ENCODE measurements around the gene ZNF532.
"Not testable (repeated sequence)": the region's sequence is repeated elsewhere in the genome, so short reads cannot be mapped to it uniquely, and the experiment has no call there.

ZNF532 gene

DNA sequence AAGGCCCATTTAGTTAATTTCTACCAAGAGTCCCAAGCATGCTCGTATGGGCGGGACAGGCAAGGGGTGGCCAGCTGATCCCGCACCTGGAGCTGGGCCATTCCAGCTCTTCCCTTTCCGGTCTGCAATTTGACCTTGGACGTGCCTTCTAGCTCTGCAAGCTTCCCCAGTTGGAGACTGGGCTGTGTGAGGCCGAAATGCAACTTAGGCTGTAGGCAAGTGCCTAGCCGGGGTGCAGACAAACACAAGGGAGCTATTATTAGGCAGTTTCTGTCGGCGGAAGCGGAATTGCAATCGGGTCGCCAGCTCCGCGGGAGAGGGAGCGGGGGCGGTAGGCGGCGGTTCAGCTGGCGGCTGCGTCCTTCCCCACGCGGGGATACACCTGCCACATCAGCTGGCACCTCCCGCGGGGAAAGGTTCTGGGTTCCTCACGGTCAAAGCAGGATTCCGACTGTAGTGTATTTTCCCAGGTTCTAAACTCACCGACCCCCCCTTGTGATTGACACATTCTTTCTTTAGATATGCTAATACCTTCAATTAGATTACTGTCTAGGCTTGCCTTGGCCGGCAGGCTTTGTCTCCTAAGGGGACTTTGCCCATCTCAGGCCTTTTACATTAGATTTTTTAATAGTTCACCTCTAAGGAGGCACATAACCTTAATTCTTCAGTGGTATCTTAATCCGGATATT is 17.1 kb upstream of the ZNF532 start:
- DNase-seq (ENCODE audit: low read depth): no peak

DNA sequence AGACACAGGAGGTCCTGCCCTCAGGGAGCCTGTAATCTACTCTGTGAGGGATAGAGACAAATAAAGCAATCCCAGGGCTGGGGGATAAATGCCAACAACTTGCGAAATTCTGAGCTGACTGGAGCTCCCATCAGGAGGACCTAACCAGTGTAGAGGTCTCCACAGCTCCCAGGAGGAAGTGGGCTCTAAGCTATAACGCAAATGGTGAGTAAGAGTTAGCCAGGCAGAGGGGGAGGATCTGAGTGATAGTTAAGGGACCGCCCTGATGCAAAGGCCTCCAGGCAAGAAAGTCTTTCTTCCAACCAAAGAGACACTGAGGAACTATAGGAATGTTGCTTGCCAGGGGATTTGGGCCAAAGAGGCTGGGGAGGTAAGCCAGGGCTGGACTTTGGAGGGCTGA is 16.0 kb upstream of the ZNF532 start:
- no peak for DNase-seq (ENCODE audit: low read depth)

DNA sequence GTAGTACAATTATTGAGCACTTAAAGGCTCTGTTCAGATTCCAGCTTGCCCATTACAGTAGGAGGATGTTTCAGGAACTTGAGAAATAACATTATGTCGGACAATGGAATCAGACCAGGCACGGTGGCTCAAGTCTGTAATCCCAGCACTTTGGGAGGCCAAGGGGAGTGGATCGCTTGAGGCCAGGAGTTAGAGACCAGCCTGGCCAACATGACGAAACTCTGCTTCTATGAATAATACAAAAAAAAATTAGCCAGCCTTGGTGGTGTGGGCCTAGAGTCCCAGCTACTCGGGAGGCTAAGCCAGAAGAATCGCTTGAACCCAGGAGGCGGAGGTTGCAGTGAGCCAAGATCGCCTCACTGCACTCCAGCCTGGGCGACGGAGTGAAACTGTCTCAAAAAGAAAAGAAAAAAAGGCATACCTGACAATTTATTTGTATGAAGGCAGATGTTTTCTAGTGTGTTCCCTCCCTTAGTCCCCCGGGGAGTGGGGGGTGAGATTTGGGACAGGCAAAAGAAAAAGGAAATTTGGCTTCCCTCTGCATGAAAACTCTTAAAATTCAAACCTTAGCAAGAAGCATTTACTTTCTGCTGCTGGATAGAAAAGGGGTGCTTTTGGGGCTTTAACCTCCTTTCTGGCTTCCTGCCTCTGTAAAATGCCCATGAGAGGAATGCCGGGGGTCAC is 13.7 kb upstream of the ZNF532 start:
- no peak for DNase-seq (ENCODE audit: low read depth)

DNA sequence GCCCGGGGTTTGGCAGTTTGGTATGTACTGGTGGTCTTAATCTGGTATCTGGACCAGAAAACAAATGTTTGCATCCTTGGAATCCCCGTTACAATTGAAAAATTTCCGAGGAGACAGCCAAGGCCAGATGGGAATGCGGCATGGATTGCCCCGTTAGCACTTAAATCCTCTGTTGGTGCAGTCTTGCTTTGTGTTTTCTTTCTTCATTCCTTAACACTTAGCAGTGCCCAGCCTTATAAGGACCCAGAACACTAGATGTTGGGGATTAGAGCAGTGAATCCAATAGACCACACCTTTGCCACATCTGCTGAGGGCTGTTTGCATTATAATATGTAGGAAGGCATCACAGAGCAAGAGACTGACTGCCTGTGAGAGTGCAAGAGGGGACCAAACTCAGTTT is 12.8 kb upstream of the ZNF532 start:
- no peak for DNase-seq (ENCODE audit: low read depth)

DNA sequence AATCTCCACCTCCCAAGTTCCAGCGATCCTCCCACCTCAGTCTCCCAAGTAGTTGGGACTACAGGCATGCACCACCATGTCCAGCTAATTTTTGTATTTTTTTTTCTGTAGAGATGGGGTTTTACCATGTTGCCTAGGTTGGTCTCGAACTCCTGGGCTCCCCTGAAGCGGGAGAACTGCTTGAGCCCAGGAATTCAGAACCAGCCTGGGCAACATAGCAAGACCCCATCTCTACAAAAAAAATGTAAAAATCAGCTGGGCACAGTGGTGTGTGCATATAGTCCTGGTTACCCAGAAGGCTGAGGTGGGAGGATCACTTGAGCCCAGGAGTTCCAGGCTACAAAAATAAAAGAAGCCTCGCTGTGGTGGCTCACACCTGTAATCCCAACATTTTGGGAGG is 12.0 kb upstream of the ZNF532 start:
- DNase-seq (ENCODE audit: low read depth): no peak

DNA sequence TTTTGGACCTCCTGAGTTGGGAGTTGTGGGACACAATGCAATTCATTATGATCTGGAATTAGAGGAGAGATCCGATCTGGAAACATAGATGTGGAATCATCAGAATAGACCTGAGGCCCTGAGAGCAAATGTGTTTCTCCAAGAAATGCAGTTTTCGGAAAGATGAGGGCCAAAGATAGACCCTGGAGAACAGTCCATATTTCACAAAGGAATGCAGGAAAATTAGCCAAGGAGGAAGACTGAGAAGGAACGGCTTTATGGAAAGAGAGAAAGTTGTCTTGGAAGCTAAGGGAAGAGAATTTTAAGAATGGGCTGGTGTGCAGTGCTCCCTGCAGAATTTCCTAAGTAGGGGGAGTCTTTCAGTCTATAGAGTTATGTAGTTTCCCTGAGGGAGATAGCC is 11.1 kb upstream of the ZNF532 start:
- DNase-seq (ENCODE audit: low read depth): no peak

DNA sequence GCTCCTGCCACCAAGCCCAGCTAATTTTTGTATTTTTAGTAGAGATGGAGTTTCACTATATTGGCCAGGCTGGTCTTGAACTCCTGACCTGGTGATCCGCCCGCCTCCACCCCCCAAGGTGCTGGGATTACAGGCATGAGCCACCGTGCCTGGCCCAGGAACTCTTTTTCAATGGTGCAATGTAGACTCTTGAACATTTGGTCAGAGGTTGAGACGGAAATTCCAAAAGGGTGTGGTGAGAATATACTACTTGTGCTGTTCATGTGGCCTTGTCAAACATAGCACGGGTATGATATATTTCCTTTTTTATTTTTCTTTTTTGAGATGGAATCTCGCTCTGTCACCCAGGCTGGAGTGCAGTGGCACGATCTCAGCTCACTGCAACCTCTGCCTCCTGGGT is 9.2 kb upstream of the ZNF532 start:
- not testable (repeated sequence) for DNase-seq (ENCODE audit: low read depth)

DNA sequence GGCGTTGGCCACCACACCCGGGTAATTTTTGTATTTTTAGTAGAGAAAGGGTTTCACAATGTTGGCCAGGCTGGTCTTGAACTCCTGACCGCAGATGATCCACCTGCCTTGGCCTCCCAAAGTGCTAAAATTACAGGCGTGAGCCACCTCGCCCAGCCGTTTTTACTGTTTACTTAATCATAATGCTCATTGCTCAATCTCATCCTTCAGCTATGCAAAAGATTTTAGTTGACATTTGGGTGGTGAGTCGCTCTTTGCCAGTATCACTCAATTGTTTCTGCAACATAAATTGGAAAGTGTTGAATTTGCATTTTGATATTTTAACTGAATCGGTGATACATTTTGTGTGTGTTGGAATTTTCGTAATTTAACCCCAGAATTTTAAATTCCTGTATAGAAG is 7.8 kb upstream of the ZNF532 start:
- no peak for DNase-seq (ENCODE audit: low read depth)

DNA sequence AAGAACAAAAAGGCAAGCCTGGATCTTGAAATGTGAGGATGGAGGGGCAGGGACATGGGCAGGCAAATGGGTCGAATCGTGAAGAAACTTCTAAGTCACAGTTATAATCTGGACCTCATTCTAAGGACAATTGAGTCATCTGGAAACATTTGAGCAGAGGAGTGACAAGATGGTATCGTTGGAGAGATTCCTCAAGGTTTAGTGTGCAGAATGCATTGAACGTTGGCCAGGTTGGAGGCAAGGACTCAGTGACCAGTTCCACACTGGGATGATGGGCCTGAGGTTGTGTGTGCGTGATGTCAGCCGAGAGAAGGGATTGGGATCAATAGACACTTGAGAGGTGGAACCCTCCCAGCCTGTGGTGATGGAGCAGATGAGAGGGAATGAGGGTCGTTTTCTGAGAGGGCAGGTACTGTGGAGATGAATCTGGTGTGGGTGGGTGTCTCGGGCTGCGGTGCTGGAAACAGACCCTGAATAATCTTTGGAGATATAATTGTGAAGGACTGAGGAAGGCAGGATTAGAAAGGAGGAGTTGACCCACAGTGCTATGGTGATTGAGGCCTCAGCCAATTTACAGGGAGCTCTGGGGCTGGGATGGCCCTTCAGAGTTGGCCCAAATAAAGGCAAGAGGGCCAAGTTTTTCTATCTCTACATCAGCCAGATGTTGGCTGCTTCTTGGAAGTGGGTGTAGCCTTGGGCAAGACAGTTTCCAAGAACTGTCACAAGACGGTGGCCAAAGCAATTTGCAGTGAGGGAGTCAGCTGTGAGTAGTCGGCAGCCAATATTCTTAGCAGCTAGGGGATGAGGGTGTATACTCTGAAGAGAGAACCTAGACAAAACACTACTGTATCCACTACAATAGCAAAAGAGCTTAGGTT is 5.8 kb upstream of the ZNF532 start:
- DNase-seq (ENCODE audit: low read depth): no peak

DNA sequence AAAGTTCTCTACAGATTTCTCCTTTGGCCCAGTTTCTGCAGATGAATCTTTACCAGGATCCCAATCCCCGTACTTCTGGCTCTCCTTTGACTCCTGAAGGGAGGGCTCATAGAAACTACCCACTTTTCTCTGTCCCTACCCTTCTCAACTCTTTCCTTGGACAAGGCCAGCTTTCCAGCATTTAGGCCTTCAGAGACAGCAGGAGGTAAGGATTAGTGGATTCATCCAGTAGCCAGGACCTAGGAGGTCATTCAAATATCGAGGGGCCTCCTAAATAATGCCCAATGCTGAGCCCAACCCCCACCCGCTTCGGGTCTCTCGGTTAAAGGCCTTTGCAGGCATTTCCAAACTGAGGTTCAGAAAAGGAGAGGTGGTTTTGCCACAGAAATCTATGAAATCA is 4.8 kb upstream of the ZNF532 start:
- DNase-seq (ENCODE audit: low read depth): no peak

DNA sequence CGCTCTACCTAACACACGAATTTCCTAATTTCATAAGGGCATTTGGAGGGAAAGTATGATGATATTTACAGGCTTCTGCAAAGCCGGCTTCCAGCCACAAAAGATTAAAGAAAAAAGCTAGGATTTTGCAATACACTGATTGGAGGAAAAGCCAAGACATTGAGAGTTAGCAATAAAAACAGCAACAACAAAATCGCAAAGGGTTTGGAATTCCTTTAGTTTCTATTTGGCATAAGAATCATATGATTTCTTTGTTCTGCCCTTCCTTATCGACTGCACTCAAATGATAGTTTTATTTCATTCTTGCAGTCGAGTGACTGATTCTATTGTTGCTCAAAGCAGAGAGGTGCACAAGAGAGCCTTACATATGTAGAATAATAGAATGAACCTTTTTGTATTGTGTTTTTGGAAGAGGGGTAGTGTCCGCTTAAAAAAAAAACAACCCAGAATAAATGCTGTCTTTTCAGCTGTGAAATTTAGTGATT is 3.9 kb upstream of the ZNF532 start:
- DNase-seq (ENCODE audit: low read depth): no peak

DNA sequence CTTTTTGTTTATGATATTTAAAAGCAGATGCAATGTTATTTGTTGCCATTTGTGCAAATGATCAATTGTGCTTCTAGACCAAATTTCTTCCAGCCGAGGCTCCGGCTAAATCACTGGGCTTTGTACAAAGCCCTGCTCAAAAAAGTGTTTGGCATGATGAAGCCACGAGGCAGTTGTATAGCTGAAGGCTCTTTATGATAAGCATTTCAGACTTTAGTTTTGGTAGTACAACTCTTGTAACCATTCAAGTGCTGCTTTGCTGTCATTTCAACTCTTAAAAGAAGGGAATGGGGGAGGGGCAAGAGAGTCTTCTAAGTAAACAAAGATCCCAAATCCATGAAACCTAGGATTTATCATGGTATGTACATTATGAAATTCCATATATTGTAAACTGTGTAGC is 3.3 kb upstream of the ZNF532 start:
- DNase-seq (ENCODE audit: low read depth): no peak

DNA sequence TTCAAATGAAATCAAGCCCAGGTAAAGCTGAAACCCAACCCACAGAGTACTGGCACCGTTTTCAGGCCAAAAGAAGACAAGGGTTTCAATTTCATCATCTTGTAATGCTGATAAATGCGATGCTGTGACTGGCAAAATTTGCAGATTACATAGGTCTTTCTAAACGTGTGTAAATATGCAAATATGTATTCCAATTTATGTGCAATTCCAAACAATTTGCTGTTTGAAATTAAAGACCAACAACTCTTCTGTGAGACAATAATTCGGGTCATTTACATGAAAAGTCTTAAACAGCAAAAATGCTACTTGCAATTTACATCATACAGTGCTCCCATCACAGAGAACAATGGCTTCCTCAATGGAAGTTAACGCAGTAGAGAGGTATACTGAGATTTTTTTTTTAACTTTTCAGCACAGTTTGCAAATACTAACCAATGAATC is 2.8 kb upstream of the ZNF532 start:
- DNase-seq (ENCODE audit: low read depth): no peak

DNA sequence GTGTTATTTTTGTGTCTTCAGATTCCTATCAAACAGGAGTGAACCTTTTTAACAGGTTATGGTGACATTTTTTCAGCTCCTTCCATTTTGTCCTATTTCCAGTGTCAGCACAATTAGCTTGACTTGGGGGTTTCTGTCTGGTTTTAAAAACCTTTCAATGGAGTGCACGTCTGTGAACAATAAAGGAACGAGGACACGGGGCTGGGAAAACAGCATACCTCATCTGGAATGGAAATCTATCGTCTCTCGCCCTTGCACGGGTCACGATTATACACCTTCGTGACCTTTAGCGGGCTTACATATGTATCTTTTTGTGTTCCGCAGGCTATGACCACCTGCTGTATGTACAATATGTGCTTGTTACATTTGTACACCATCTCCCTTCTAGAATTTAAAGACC is 2.3 kb upstream of the ZNF532 start:
- DNase-seq (ENCODE audit: low read depth): no peak

DNA sequence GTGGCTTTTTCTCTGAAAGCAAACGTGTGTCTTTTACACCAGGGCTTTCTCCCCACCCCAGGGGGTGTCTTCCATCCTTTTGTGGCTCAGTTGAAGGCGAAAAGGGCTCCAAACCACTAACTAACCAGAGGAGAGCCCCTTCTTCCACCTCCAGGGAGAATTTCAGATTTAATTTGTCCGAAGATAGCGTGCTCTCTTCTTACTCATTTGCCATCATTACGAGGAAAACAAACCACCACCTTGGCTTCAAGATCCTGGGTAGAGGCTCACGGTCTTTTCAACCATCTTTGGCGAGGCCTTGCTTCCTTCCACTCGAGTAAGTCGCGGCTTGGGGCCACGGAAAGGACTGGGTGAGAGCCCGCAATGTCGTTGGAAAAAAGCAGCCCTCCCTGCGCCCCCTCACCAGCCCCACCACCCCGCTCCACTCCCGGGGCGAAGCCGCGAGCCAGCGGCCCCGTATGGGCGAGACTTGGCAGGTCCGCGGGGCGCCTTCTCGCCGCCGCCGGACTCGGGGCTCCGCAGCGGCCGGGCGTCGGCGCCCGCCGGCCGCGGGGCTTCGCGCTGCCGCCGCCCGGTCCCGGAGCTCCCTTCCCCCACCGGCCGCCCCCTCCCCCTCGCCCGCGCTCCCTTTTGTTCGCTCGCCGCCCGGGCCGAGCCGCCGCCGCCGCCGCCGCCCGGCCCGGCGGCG is 1.7 kb upstream of the ZNF532 start:
- DNase-seq (ENCODE audit: low read depth): no peak

DNA sequence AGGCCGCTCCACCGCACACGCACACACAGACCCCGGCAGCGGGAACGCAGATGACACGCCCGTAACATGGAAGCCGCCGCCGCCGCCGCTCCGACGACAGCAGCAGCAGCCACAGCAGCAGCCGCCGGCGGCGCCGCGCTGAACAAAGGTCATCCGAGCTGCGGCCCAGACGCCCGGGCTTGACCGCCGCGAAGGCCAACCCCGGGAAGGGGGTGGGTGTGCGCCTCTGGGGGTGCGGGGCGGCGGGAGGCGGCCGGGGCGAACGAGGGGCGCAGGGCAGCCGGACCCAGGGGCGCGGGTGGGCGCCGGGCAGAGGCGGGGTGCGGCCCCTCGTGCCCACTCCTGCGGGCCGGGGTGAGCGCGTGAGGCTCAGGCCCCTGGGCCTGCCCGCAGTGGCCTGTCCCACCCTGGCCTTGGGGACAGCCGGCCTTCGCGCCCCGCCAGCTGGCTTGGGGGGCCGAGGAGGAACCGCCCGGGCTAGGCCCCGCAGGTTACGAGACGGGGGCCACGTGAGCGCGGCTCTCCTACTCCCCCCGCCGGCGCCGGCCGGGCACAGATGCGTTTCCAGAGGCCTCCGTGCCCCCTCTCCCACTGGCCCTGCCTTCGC is 1.0 kb upstream of the ZNF532 start:
- DNase-seq (ENCODE audit: low read depth): no peak

DNA sequence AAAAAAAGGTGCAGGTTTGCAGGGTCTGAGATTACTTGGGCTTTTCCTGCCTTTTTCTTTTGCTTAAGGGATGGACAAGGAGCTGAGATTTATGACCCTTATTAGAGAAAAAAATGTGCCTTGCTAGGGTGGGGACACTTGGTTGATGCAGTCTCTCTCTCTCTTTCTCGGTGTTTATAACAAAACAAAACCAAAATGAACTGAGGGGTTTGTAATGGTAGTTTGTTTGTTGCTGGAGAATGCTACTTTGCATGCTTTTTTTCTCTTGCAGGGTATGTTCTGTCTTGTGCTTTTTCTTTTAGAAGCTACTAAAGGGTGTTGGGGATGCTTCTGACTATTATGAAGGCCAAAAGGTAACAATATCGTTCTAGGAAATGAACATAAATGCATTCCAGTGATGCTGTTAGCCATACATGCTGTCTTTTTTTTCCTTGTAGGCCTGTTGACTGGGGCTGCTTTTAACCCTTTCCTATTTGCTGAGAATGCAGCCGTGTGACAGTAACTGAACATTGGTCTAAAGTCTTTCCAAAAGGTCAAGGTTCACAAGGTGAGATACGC is 435 bp downstream of the ZNF532 start:
- no peak for DNase-seq (ENCODE audit: low read depth)

DNA sequence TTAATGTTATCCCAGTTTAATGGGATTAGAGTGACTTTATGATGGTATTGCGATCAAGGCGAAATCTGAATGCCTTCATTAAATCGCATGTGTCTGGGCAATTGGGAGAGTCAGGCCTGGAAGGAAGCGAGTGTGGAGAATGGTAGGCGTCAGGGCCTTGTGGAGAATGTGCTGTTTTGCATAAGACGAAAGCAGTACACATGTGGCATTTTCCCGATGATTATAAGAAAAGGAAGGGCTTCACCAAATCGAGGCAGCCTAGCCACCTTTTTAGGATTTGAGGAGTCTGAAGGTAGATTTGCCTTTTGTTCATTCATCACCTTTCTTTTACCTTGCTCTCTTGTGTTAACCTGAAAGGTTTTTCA is 1.0 kb downstream of the ZNF532 start:
- DNase-seq (ENCODE audit: low read depth): no peak

DNA sequence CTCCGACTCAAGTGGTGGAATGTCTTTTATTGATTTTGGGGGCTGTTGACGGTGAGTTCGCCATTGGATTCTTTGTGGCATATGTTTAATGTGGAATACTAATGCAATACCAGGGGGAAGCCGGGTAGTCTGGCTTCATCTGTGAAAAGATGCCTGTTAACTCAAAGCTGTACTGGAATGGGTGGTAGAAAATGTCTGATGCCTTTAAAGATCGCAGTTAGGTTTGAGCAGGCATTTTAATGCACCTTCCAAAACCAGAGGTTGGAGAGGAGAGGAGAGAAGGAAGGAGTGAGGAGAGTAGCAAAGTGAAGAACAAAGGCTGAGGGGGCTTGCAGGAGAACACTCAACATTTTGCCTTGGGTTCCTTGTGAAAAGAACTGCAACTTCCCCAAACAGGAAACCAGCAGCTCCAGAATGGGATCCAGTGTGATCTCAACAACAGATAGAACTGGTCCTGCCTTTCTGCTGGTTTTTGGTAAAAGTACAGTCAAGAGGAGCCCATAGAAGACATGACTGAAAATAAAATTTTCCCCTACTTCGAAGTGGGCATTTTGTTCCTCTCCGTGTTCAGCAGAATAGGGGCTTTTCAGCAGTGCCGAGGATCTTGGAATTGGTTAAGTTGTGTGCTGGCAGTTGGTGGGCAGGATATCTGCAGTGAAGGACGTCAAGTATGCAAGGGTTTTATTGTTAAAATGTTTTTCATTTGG is 1.5 kb downstream of the ZNF532 start:
- no peak for DNase-seq (ENCODE audit: low read depth)

DNA sequence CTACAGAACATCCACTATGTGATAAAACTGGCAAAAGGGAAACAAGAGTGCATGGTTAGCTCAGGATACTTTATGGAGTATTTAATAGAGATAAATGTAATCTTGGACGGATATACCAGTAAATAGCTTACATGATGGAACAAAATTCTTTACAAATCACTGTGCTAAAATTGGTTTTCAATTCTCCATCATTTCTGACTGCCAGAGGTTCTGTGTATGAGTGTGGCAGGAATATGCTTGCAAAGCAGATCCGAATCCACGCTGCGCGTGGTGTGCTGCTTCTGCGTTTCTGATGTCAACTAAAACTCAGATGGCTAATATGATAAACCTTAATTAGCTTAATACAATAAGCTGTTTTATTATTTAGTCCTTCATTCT is 2.1 kb downstream of the ZNF532 start:
- no peak for DNase-seq (ENCODE audit: low read depth)
